HepG2 (cell line): ENCODE measurements around the gene RAB40C. TPM values are rescaled to one million over a fixed set of nuclear protein-coding genes. Genes with fewer than 3 reads are reported as not detected.
A peak's percentile ranks its signal among the peaks of the same experiment; 100 is the strongest.

ENCODE experiments used
- AGO1 ChIP-seq: fragments of 200-400 bp; formaldehyde crosslinking; IDR thresholded peaks from 2 replicates; pipeline ENCODE4 v1.6.1; 2017; ENCODE audit warnings: mild to moderate bottlenecking, low read depth, low read length, moderate library complexity; ENCODE audit not compliant: poor library complexity, severe bottlenecking
- ATF1 ChIP-seq: IDR thresholded peaks from 2 replicates; pipeline ENCODE4 v1.6.1; 2016; ENCODE audit warnings: mild to moderate bottlenecking, control low read depth
- BRCA1 ChIP-seq: sonication (generic); formaldehyde crosslinking; IDR thresholded peaks from 2 replicates; pipeline ENCODE4 v1.4.0; 2020; ENCODE audit warnings: missing genetic modification reagents
- CC2D1A ChIP-seq: sonication (generic); formaldehyde crosslinking; IDR thresholded peaks from 2 replicates; pipeline ENCODE4 v1.8.1; 2023; ENCODE audit warnings: mild to moderate bottlenecking, missing genetic modification reagents
- CREBL2 ChIP-seq: sonication (generic); formaldehyde crosslinking; IDR thresholded peaks from 2 replicates; pipeline ENCODE4 v1.8.1; 2023; ENCODE audit warnings: missing genetic modification reagents, mild to moderate bottlenecking, borderline replicate concordance
- GATAD2A ChIP-seq: IDR thresholded peaks from 2 replicates; pipeline ENCODE4 v1.6.1; 2016
- GRHL1 ChIP-seq: sonication (generic); formaldehyde crosslinking; conservative IDR thresholded peaks from 2 replicates; pipeline ENCODE4 v1.8.0; 2022; ENCODE audit warnings: missing genetic modification reagents
- HDAC1 ChIP-seq: sonication (generic); formaldehyde crosslinking; IDR thresholded peaks from 2 replicates; pipeline ENCODE4 v1.5.1; 2020; ENCODE audit warnings: mild to moderate bottlenecking, missing genetic modification reagents
- IKZF4 ChIP-seq: sonication (generic); formaldehyde crosslinking; IDR thresholded peaks from 2 replicates; pipeline ENCODE4 v1.5.1; 2020; ENCODE audit warnings: borderline replicate concordance, mild to moderate bottlenecking, low read depth, missing genetic modification reagents; ENCODE audit errors: not compliant biosample characterization
- KLF13 ChIP-seq: sonication (generic); formaldehyde crosslinking; IDR thresholded peaks from 2 replicates; pipeline ENCODE4 v1.4.0; 2020; ENCODE audit warnings: mild to moderate bottlenecking, missing genetic modification reagents
- MAFF ChIP-seq: IDR thresholded peaks from 2 replicates; pipeline ENCODE4 v1.6.1; 2011; ENCODE audit warnings: low read depth, low read length, improper control_type of control experiment
- MLX ChIP-seq: IDR thresholded peaks from 2 replicates; pipeline ENCODE4 v1.6.1; 2016
- MTA1 ChIP-seq: sonication (generic); formaldehyde crosslinking; IDR thresholded peaks from 2 replicates; pipeline ENCODE4 v1.4.0; 2020; ENCODE audit warnings: missing genetic modification reagents, mild to moderate bottlenecking, borderline replicate concordance
- NFE2L1 ChIP-seq: sonication (generic); formaldehyde crosslinking; IDR thresholded peaks from 2 replicates; pipeline ENCODE4 v1.4.0; 2020; ENCODE audit warnings: missing genetic modification reagents, mild to moderate bottlenecking, borderline replicate concordance
- NR0B2 ChIP-seq: sonication (generic); formaldehyde crosslinking; IDR thresholded peaks from 2 replicates; pipeline ENCODE4 v1.4.0; 2020; ENCODE audit warnings: mild to moderate bottlenecking, missing genetic modification reagents
- PBX3 ChIP-seq: sonication (generic); formaldehyde crosslinking; IDR thresholded peaks from 2 replicates; pipeline ENCODE4 v1.8.1; 2023; ENCODE audit warnings: missing genetic modification reagents, inconsistent platforms, borderline replicate concordance
- PLRG1 ChIP-seq: fragments of 450-650 bp; conservative IDR thresholded peaks from 2 replicates; pipeline ENCODE4 v1.6.1; 2016
- POLR2AphosphoS2 ChIP-seq: IDR thresholded peaks from 2 replicates; pipeline ENCODE4 v1.6.1; 2011; ENCODE audit warnings: low read depth, low read length, improper control_type of control experiment
- RBAK ChIP-seq: sonication (generic); formaldehyde crosslinking; IDR thresholded peaks from 2 replicates; pipeline ENCODE4 v1.5.1; 2020; ENCODE audit warnings: mild to moderate bottlenecking, missing genetic modification reagents
- RFX3 ChIP-seq: IDR thresholded peaks from 2 replicates; pipeline ENCODE4 v1.6.1; 2016; ENCODE audit warnings: missing biosample characterization, missing genetic modification reagents
- SRY ChIP-seq: sonication (generic); formaldehyde crosslinking; IDR thresholded peaks from 2 replicates; pipeline ENCODE4 v1.8.0; 2022; ENCODE audit warnings: mild to moderate bottlenecking, missing genetic modification reagents
- TMF1 ChIP-seq: sonication (generic); formaldehyde crosslinking; IDR thresholded peaks from 2 replicates; pipeline ENCODE4 v1.8.1; 2022; ENCODE audit warnings: low read depth, missing genetic modification reagents
- XBP1 ChIP-seq: sonication (generic); formaldehyde crosslinking; IDR thresholded peaks from 2 replicates; pipeline ENCODE4 v1.5.0; 2020; ENCODE audit warnings: missing genetic modification reagents
- ZNF234 ChIP-seq: sonication (generic); formaldehyde crosslinking; conservative IDR thresholded peaks from 2 replicates; pipeline ENCODE4 v1.5.1; 2020; ENCODE audit warnings: mild to moderate bottlenecking, missing genetic modification reagents
- ZNF317 ChIP-seq: sonication (generic); formaldehyde crosslinking; IDR thresholded peaks from 2 replicates; pipeline ENCODE4 v1.5.0; 2020; ENCODE audit warnings: mild to moderate bottlenecking, missing genetic modification reagents
- ZNF446 ChIP-seq: sonication (generic); formaldehyde crosslinking; IDR thresholded peaks from 2 replicates; pipeline ENCODE4 v1.5.0; 2020; ENCODE audit warnings: mild to moderate bottlenecking, missing genetic modification reagents
- ZNF781 ChIP-seq: sonication (generic); formaldehyde crosslinking; IDR thresholded peaks from 2 replicates; pipeline ENCODE4 v1.5.1; 2020; ENCODE audit warnings: borderline replicate concordance, mild to moderate bottlenecking, missing genetic modification reagents; ENCODE audit errors: not compliant biosample characterization
- polyA plus RNA-seq, 8 experiments: library from polyadenylated mRNA; depleted of rRNA in 3 of 8; stranded (reverse) in 7 of 8; unstranded in 1 of 8; fragments of >200 nt; fragmentation: Illumina TruSeq in 4 of 8; extraction: Trizol in 4 of 8; gene quantifications; 2 replicates each; pipeline versions ENCODE4 v1.2.1 to v1.2.3, GENCODE V29; 2011 to 2016; ENCODE audit warnings: low read depth in 4 of 8, missing spikeins in 1 of 8, mixed read lengths in 1 of 8; ENCODE audit not compliant: insufficient read depth in 1 of 8
- total RNA-seq, 5 experiments: library from RNA; depleted of rRNA; stranded (reverse); fragments of >200 nt; fragmentation: Illumina TruSeq; extraction: Trizol; gene quantifications; 2 replicates each; pipeline ENCODE4 v1.2.3, GENCODE V29; 2016; ENCODE audit warnings: low read depth in 1 of 5

The RAB40C gene
- total and polyA plus RNA-seq, 2 of the 13 experiments (the other 11 are each of a cell fraction or from before 2014, with no cell fraction given), result 7.7 to 11.5 TPM

- TF ChIP-seq ZNF781 (CRISPR knock-in tag), result no peak
- peak; percentile 1; the same call in 1 of the 2 replicates for TF ChIP-seq MTA1 (CRISPR knock-in tag)
- no peak; the same call in 1 of the 2 replicates for TF ChIP-seq ZNF317 (CRISPR knock-in tag)
- TF ChIP-seq AGO1, result peak; percentile 69
- no peak for TF ChIP-seq RFX3 (CRISPR knock-in tag)
- no peak for TF ChIP-seq NFE2L1 (CRISPR knock-in tag)
- TF ChIP-seq GRHL1 (CRISPR knock-in tag), result no peak
- TF ChIP-seq SRY (CRISPR knock-in tag), result no peak
- TF ChIP-seq CREBL2, result no peak
- TF ChIP-seq HDAC1 (CRISPR knock-in tag), result peak; percentile 91
- TF ChIP-seq ATF1 (CRISPR knock-in tag), result no peak
- 0 out of 2 replicates have a peak, but pooled peaks have one; percentile 42 for TF ChIP-seq BRCA1 (CRISPR knock-in tag)
- TF ChIP-seq POLR2AphosphoS2, result no peak
- no peak for TF ChIP-seq MAFF
- no peak for TF ChIP-seq MLX
- no peak for TF ChIP-seq PBX3
- TF ChIP-seq ZNF234 (CRISPR knock-in tag), result peak; percentile 79; the same call in 1 of the 2 replicates
- TF ChIP-seq RBAK (CRISPR knock-in tag), result no peak
- TF ChIP-seq XBP1, result no peak
- peak; percentile 86; the same call in 1 of the 2 replicates for TF ChIP-seq ZNF446
- TF ChIP-seq TMF1 (CRISPR knock-in tag), result peak; percentile 87
- peak; percentile 96 for TF ChIP-seq NR0B2 (CRISPR knock-in tag)
- no peak for TF ChIP-seq KLF13 (CRISPR knock-in tag)
- 0 out of 2 replicates have a peak, but pooled peaks have one; percentile 16 for TF ChIP-seq CC2D1A
- TF ChIP-seq IKZF4, result peak; percentile 35
- TF ChIP-seq PLRG1, result no peak
- no peak for TF ChIP-seq GATAD2A
Observed at GRCh38 chr16:636206-637080, 46.6 kb downstream of the RAB40C start, which contains the start of gene METTL26 (continued).
